HEK293T (cell line): ENCODE data around the gene RFNG.

Experiments
- CTCF ChIA-PET: fragments of 350-600 bp; formaldehyde crosslinking; extraction: SDS; loops from one replicate; lab custom pipeline; 2021; ENCODE audit warnings: antibody characterized with exemption, inconsistent platforms; lab: Yijun Ruan, JAX
- POLR2A ChIA-PET: fragments of 350-600 bp; formaldehyde crosslinking; extraction: SDS; loops from one replicate; lab custom pipeline; 2020; ENCODE audit warnings: antibody characterized with exemption, inconsistent platforms; lab: Yijun Ruan, JAX
- DNase-seq: peaks from one replicate; pipeline ENCODE4 v3.0.0; 2012; ENCODE audit warnings: mixed read lengths; ENCODE audit errors: extremely low spot score
- ARNT ChIP-seq: fragments of 450-650 bp; IDR thresholded peaks from 2 replicates; pipeline ENCODE4 v1.6.1; 2017; ENCODE audit warnings: mild to moderate bottlenecking
- BHLHE40 ChIP-seq: fragments of 450-650 bp; IDR thresholded peaks from 2 replicates; pipeline ENCODE4 v1.6.1; 2016; ENCODE audit warnings: mild to moderate bottlenecking, moderate library complexity, borderline replicate concordance
- CTBP1 ChIP-seq: fragments of 450-650 bp; IDR thresholded peaks from 2 replicates; pipeline ENCODE4 v1.6.1; 2016; ENCODE audit warnings: borderline replicate concordance
- ELF4 ChIP-seq: fragments of 450-650 bp; IDR thresholded peaks from 2 replicates; pipeline ENCODE4 v1.6.1; 2017; ENCODE audit warnings: antibody characterized with exemption
- FOXA1 ChIP-seq: fragments of 450-650 bp; IDR thresholded peaks from 2 replicates; pipeline ENCODE4 v1.6.1; 2016; ENCODE audit warnings: mild to moderate bottlenecking
- FOXK2 ChIP-seq: fragments of 450-650 bp; IDR thresholded peaks from 2 replicates; pipeline ENCODE4 v1.6.1; 2016; ENCODE audit warnings: mild to moderate bottlenecking
- FOXM1 ChIP-seq: fragments of 450-650 bp; IDR thresholded peaks from 2 replicates; pipeline ENCODE4 v1.6.1; 2017; ENCODE audit warnings: mild to moderate bottlenecking, borderline replicate concordance
- HDGF ChIP-seq: fragments of 450-650 bp; IDR thresholded peaks from 2 replicates; pipeline ENCODE4 v1.6.1; 2017; ENCODE audit warnings: antibody characterized with exemption, borderline replicate concordance
- L3MBTL2 ChIP-seq: fragments of 450-650 bp; conservative IDR thresholded peaks from 2 replicates; pipeline ENCODE4 v1.6.1; 2016; ENCODE audit warnings: mild to moderate bottlenecking
- LEF1 ChIP-seq: fragments of 450-650 bp; IDR thresholded peaks from 2 replicates; pipeline ENCODE4 v1.6.1; 2017; ENCODE audit warnings: mild to moderate bottlenecking, borderline replicate concordance
- NFRKB ChIP-seq: fragments of 450-650 bp; IDR thresholded peaks from 2 replicates; pipeline ENCODE4 v1.6.1; 2016; ENCODE audit warnings: mild to moderate bottlenecking, moderate library complexity
- SP1 ChIP-seq: fragments of 450-650 bp; IDR thresholded peaks from 2 replicates; pipeline ENCODE4 v1.6.1; 2017
- SUZ12 ChIP-seq: fragments of 450-650 bp; IDR thresholded peaks from 2 replicates; pipeline ENCODE4 v1.6.1; 2016; ENCODE audit warnings: mild to moderate bottlenecking
- TARDBP ChIP-seq: fragments of 450-650 bp; IDR thresholded peaks from 2 replicates; pipeline ENCODE4 v1.6.1; 2016
- ZNF384 ChIP-seq: fragments of 450-650 bp; IDR thresholded peaks from 2 replicates; pipeline ENCODE4 v1.6.1; 2016
- TF ChIP-seq, protein P1 (sequence below): fragments of 450-650 bp; IDR thresholded peaks from 2 replicates; pipeline ENCODE4 v1.6.1; 2016

The RFNG gene

DNA sequence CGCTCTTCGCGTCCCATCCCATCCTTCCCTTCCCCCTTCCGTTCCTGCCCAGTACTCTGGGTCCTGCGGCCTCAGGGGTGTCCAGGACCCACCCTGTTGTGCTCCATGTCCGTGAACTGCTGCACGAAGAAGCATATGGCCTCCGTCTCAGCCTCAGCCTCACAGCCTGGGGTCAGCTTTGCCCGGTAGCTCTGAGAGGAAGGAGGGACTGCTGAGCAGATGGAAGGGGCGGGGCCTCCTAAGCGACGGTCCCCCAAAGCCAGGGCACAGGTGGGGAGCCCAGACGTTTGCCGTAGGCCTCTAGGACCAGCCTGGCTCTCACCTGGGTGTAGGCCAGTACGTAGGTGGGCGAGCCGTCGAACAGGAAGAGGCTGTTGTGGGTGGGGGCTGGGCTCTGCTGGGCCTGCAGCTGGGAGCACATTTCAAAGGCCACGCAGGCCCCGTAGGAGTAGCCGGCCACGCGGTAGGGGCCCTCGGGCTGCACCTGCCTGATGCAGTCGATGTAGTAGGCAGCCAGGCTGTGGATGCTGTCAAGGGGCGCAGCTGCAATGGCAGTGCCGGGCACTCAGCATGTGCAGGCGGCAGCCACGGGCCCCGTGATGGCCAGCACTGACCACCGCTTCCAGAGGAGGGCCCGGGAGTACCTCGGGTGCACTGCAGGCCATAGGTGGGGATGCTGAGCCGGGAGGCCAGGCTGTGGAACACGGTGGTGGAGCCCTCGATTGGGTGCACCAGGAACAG is 28.6 kb upstream of the RFNG start:
- ChIA-PET CTCF (no interaction called here), POLR2A (interaction anchor here (1.1 kb wide), 1 partner anchor 18 kb away, joined by 4 read pairs; the partner anchor contains the start of gene FASN)
- no peak for DNase-seq
- no peak for TF ChIP-seq SP1
- no peak for TF ChIP-seq FOXK2
- TF ChIP-seq ARNT: no peak
- no peak for TF ChIP-seq FOXM1
- no peak for TF ChIP-seq ZNF384
- TF ChIP-seq, protein P1, sequence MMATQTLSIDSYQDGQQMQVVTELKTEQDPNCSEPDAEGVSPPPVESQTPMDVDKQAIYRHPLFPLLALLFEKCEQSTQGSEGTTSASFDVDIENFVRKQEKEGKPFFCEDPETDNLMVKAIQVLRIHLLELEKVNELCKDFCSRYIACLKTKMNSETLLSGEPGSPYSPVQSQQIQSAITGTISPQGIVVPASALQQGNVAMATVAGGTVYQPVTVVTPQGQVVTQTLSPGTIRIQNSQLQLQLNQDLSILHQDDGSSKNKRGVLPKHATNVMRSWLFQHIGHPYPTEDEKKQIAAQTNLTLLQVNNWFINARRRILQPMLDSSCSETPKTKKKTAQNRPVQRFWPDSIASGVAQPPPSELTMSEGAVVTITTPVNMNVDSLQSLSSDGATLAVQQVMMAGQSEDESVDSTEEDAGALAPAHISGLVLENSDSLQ: no peak

DNA sequence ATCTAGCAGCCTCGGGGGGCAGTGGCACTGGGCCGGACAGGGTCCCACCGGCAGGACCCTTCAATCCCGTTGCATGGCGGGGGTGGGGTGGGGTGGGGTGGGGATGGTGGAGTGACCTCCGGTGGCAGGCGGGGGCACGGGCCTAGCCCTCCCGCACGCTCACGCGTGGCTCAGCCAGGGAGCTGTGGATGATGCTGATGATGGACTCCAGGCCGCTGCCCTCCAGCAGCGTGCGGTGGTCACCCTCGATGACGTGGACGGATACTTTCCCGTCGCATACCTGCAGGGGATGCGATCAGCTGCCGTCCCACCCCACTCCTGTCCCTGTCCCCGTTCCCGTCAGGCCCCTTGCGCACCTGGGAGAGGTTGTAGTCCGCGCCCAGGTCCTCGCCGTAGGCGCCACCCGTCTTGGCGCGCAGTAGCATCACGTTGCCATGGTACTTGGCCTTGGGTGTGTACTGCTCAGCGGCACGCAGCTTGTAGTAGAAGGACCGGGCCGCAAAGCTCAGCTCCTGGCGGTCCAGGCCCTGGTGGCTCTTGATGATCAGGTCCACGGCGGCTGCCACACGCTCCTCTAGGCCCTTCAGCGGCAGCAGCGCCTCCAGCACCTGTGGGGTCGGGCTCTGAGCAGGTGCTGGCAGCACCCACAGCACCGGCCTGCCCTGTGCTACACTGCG is 27.5 kb upstream of the RFNG start:
- no peak for DNase-seq
- POLR2A ChIA-PET: interaction anchor here (0.8 to 1.4 kb wide), 2 partner anchors 20 to 41 kb away, joined by 3 to 5 read pairs; partner anchors contain the start of gene DCXR
- no peak for TF ChIP-seq BHLHE40
- TF ChIP-seq SP1: no peak
- no peak for TF ChIP-seq FOXA1
- no peak for TF ChIP-seq FOXK2
- no peak for TF ChIP-seq SUZ12
- no peak for TF ChIP-seq LEF1
- no peak for TF ChIP-seq HDGF
- TF ChIP-seq NFRKB: no peak
- CTCF ChIA-PET: no interaction called here

DNA sequence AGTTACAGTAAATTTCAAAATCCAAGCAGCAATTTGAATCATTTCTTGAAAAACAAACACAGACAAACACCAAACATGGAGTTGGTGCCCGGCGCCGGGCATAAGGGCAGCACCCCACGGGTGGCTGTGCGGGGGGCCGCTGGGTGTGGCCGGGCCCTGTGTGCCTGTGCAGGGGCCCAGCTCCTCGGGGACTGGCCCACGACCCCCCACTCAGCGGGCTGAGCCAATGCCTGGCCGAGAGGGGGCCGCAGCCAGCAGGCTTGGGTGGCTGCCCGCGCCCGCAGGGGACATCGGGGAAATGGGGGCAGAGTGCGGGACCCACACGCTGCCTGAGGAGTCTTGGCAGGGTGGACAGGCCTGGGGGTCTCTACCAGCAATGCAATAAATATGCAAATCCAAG is 26.8 kb upstream of the RFNG start:
- DNase-seq: no peak
- ChIA-PET POLR2A (interaction anchor here (1.4 kb wide), 1 partner anchor 21 kb away, joined by 5 read pairs; no protein-coding TSS in a partner anchor), CTCF (no interaction called here)
- no peak for TF ChIP-seq FOXM1
- no peak for TF ChIP-seq FOXA1
- TF ChIP-seq NFRKB: no peak
- TF ChIP-seq ARNT: no peak
- no peak for TF ChIP-seq L3MBTL2
- no peak for TF ChIP-seq FOXK2
- TF ChIP-seq TARDBP: no peak
- TF ChIP-seq ZNF384: no peak
- TF ChIP-seq LEF1: no peak
- TF ChIP-seq CTBP1: no peak
- TF ChIP-seq SUZ12: no peak
- TF ChIP-seq, protein P1: no peak
- TF ChIP-seq BHLHE40: no peak
- TF ChIP-seq HDGF: no peak
- no peak for TF ChIP-seq SP1
- TF ChIP-seq ELF4: no peak

DNA sequence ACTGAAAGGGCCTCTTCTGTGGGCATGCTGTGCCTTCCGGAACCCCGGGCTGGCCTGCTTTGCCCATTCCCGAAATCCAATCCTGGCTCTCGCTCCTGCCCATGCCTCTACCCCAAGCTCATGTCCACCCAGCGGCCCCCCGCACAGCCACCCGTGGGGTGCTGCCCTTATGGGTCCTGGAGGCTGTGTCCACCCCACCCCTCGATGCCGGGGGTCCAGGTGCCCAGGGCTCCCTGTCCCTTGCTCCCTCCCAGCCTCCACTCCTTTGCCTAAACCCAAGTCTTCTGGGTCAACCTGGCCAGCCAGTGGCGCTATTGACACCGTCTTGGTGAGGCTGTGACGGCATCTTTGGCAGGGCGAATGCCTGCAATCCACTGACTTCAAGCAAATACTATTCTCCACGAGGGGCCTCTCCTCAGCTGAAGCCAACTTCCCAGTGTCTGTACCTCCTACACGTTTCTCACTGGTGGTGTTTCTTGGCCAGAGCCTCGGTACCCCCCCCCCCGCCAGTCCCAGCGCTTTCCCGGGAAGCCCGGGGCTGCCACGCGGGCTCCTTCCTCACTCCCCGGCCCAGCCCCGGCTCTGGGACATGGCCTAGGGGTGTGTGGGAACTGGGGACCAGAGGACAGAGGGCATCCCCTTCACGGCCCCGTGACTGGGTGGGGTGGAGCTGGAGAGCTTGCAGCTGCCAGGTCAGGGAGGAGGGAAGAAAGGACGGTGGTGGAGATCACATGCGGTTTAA is 26.2 kb upstream of the RFNG start:
- TF ChIP-seq ARNT: no peak
- no peak for TF ChIP-seq ELF4
- no peak for TF ChIP-seq SUZ12
- no peak for TF ChIP-seq FOXM1
- TF ChIP-seq ZNF384: no peak
- TF ChIP-seq LEF1: no peak
- no peak for TF ChIP-seq HDGF
- TF ChIP-seq, protein P1: no peak
- TF ChIP-seq CTBP1: no peak
- no peak for TF ChIP-seq FOXA1
- no peak for TF ChIP-seq L3MBTL2
- ChIA-PET CTCF (no interaction called here), POLR2A (interaction anchor here (0.9 to 1.9 kb wide), 3 partner anchors 11 to 21 kb away, joined by 3 to 9 read pairs (median 8); partner anchors contain the start of gene FASN)
- DNase-seq: no peak

DNA sequence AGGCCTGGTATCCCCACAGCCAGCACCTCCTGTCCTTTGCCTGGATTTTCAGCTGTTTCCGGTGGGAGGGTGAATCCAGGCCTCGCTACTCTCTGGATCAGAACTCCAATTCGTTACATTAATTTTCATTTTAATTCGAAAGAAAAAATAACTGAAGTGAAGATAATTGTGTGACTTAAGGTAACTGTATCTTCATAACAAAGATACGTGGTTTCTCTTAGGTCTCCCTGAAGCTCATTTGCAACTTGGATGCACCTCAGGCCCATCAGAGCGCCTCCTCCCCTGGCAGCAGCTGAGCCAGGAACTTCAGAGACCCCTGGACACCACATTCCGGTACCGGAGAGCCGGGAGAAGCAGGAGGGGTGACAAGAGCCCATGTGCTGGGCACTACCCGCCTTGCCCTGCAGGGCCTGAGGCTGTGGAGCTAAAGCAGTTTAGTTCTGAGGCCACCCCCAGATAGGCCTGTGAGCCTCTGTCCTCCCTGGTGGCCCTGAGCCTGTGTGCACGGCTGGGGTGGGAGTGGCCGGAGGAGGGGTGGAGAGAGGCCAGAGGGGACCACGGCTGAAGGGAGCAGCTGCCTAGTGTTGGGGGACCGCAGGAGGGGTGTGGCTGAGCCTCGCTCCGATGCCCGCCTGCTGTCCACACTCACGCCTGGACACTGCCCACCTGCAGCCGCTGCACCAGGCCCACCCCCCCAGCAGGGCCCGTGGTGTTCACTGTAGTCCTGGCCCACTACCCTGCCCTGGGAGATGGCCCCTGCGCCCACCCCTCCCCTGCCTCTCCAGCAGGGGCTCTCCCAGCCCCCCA is 25.4 kb upstream of the RFNG start:
- POLR2A ChIA-PET: interaction anchor here (0.9 to 1.9 kb wide), 5 partner anchors 10 to 21 kb away, joined by 3 to 9 read pairs (median 3); partner anchors contain the start of genes DUS1L and FASN
- TF ChIP-seq HDGF (no peak), ELF4 (no peak), FOXK2 (no peak), CTBP1 (no peak), SUZ12 (no peak), NFRKB (no peak), FOXA1 (no peak), ARNT (no peak)
- TF ChIP-seq, protein P1: no peak
- CTCF ChIA-PET: interaction anchor here (1.5 kb wide), 1 partner anchor 46 kb away, joined by 4 read pairs; no protein-coding TSS in a partner anchor
- DNase-seq: no peak
